ENCODE results near the gene FRMD4A.
A peak's percentile ranks its signal among the peaks of the same experiment; 100 is the strongest.

Gene FRMD4A

GRCh38 chr10:13681960-13682359 lies 648.8 kb downstream of the FRMD4A start:
- no peak for DNase-seq

- no peak for DNase-seq
These were observed 649.2 kb downstream of the FRMD4A start for GRCh38 chr10:13681528-13681927.

GRCh38 chr10:13681095-13681494 lies 649.6 kb downstream of the FRMD4A start:
- no peak for DNase-seq

GRCh38 chr10:13678101-13678843 lies 652.5 kb downstream of the FRMD4A start:
- DNase-seq = no peak

- no peak for DNase-seq
These were observed 655.8 kb downstream of the FRMD4A start for GRCh38 chr10:13674645-13675588.

- no peak for DNase-seq
These were observed 657.6 kb downstream of the FRMD4A start for GRCh38 chr10:13673156-13673555.

GRCh38 chr10:13672548-13672947 lies 658.2 kb downstream of the FRMD4A start:
- no peak for DNase-seq

- no peak for DNase-seq
These were observed 658.8 kb downstream of the FRMD4A start for GRCh38 chr10:13671904-13672303.

- DNase-seq = no peak
These were observed 660.4 kb downstream of the FRMD4A start for GRCh38 chr10:13670311-13670710.

GRCh38 chr10:13669901-13670300 lies 660.8 kb downstream of the FRMD4A start:
- DNase-seq = no peak

GRCh38 chr10:13669182-13669855 lies 661.4 kb downstream of the FRMD4A start:
- DNase-seq = no peak

GRCh38 chr10:13668126-13668525 lies 662.6 kb downstream of the FRMD4A start:
- DNase-seq = no peak

- no peak for DNase-seq
These were observed 665.0 kb downstream of the FRMD4A start for GRCh38 chr10:13665516-13666262.

- no peak for DNase-seq
These were observed 669.5 kb downstream of the FRMD4A start for GRCh38 chr10:13661256-13661655.

- DNase-seq = no peak
These were observed 670.2 kb downstream of the FRMD4A start for GRCh38 chr10:13660551-13660920.

- DNase-seq = peak; percentile 71 to 75
These were observed 670.7 kb downstream of the FRMD4A start for GRCh38 chr10:13659887-13660550.

- DNase-seq = no peak
These were observed 671.6 kb downstream of the FRMD4A start for GRCh38 chr10:13658871-13659685.

- DNase-seq = no peak
These were observed 672.5 kb downstream of the FRMD4A start for GRCh38 chr10:13658264-13658663.

- DNase-seq = no peak
These were observed 673.5 kb downstream of the FRMD4A start for GRCh38 chr10:13657101-13657680.

GRCh38 chr10:13656337-13657100 lies 674.2 kb downstream of the FRMD4A start:
- DNase-seq = no peak

Measured in activated CD4-positive, alpha-beta T cell treated with anti-CD3 and anti-CD28 coated beads, Interleukin-2, amount 50 U/mL, for 48 hours (primary cell).